Gastrocnemius medialis (tissue), 4 donors: ENCODE data around the gene ZYG11B.
"Not testable (repeated sequence)": the region's sequence is repeated elsewhere in the genome, so short reads cannot be mapped to it uniquely, and the experiment has no call there.

Source experiments
- POLR2A ChIP-seq, 2 donors: fragments of 450-650 bp; IDR thresholded peaks; one replicate each; pipeline ENCODE4 v1.6.1; 2017; ENCODE audit warnings: antibody characterized with exemption in 2 of 2, mild to moderate bottlenecking in 2 of 2, moderate library complexity in 2 of 2
- TF ChIP-seq, protein P1 (sequence below), 5 experiments: fragments of 450-650 bp in 3 of 5; fragments of 200-600 bp in 2 of 5; sonication (generic) in 2 of 5; IDR thresholded peaks in 4 of 5; conservative IDR thresholded peaks in 1 of 5; 1 replicate in 4 of 5; 2 replicates in 1 of 5; pipeline ENCODE4 v1.5.1; 2016 to 2019; ENCODE audit warnings: antibody characterized with exemption in 5 of 5, mild to moderate bottlenecking in 3 of 5, moderate library complexity in 3 of 5

DNA sequence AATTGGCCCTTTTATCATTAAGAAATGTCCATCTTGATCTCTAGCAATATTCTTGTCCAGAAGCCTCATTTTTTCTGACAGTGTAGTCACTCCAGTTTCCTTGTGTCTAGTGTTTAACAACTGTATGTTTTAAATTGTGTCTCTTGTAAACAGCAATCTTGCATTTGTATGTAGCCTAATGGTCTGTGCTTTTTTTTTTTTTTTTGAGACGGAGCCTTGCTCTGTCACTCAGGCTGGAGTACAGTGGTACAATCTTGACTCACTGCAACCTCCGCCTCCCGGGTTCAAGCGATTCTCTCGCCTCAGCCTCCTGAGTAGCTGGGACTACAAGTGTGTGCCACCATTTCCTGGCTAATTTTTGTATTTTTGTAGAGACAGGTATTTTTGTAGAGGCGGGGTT lies 118.9 kb downstream of the ZYG11B start:
- TF ChIP-seq, protein P1, sequence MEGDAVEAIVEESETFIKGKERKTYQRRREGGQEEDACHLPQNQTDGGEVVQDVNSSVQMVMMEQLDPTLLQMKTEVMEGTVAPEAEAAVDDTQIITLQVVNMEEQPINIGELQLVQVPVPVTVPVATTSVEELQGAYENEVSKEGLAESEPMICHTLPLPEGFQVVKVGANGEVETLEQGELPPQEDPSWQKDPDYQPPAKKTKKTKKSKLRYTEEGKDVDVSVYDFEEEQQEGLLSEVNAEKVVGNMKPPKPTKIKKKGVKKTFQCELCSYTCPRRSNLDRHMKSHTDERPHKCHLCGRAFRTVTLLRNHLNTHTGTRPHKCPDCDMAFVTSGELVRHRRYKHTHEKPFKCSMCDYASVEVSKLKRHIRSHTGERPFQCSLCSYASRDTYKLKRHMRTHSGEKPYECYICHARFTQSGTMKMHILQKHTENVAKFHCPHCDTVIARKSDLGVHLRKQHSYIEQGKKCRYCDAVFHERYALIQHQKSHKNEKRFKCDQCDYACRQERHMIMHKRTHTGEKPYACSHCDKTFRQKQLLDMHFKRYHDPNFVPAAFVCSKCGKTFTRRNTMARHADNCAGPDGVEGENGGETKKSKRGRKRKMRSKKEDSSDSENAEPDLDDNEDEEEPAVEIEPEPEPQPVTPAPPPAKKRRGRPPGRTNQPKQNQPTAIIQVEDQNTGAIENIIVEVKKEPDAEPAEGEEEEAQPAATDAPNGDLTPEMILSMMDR (IDR thresholded peaks at IDR 0.05 in 4 of 5, conservative IDR thresholded peaks at IDR 0.05 in 1 of 5), result not testable (repeated sequence)
- not testable (repeated sequence) for TF ChIP-seq POLR2A (IDR thresholded peaks at IDR 0.05)
